Choroid plexus epithelial cell (primary cell): ENCODE data around the gene PPP1CC.

Experiments used
- DNase-seq: peaks from one replicate; pipeline ENCODE4 v3.0.0-alpha.2; 2010; ENCODE audit warnings: low read depth
- H3K4me3 ChIP-seq: 2 replicates; pipeline ENCODE4 v1.5.1; 2011; ENCODE audit warnings: low read depth, mild to moderate bottlenecking, control low read depth, low read length, moderate library complexity
- TF ChIP-seq, protein P1 (sequence below): conservative IDR thresholded peaks from 2 replicates; pipeline ENCODE4 v1.5.1; 2011; ENCODE audit warnings: low read depth, mild to moderate bottlenecking, control low read depth, inconsistent platforms, low read length, moderate library complexity

Gene PPP1CC

DNA sequence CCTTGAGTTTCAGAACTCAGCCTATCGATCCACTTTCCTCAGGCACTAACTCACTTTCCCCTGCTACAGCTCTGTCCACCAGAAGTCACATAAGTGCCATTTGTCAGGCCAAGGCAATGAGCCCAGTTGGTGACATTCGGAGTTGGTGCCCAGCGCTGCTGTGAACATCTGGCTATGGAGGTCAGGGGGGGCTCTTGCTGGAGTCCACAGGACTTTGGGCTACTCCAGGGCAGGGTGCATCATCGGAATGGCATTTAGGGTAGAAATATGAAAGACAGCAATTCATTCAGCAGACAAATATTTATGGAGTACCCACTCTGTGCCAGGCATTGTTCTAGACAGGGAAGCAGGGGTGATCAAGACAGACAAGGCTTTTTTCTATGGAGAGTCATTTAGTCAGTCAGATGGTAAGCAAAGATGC lies 1.5 kb upstream of the PPP1CC start:
- H3K4me3 ChIP-seq = no peak overlapping the region
- TF ChIP-seq, protein P1, sequence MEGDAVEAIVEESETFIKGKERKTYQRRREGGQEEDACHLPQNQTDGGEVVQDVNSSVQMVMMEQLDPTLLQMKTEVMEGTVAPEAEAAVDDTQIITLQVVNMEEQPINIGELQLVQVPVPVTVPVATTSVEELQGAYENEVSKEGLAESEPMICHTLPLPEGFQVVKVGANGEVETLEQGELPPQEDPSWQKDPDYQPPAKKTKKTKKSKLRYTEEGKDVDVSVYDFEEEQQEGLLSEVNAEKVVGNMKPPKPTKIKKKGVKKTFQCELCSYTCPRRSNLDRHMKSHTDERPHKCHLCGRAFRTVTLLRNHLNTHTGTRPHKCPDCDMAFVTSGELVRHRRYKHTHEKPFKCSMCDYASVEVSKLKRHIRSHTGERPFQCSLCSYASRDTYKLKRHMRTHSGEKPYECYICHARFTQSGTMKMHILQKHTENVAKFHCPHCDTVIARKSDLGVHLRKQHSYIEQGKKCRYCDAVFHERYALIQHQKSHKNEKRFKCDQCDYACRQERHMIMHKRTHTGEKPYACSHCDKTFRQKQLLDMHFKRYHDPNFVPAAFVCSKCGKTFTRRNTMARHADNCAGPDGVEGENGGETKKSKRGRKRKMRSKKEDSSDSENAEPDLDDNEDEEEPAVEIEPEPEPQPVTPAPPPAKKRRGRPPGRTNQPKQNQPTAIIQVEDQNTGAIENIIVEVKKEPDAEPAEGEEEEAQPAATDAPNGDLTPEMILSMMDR = no peak
- peak; percentile 32 for DNase-seq

DNA sequence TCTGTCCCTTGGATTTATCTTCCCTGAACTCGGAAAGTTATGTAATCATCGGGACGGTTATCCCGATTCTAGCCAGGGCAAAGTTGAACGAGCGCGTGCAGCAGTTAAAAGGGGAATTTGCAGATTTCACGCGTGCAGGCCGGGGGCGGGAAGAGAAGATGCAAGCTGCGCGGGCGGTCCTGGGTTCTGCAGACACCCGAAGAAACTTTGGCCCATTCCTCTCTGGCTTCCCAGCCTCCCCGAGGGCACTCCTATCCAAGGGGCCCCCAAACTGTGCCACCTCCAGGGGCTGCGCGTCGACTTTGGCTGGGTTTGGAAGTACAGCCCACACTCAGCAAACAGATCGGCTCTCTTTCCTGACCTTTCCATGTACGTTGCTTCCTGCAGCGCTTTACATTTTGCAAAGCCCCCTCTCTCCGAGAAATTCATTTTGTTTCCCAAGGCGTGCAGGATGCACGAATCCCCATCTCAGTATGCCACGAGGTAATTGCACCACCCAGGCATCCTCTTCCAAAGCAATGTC lies 941 bp upstream of the PPP1CC start:
- TF ChIP-seq, protein P1 = no peak
- DNase-seq = peak; percentile 34
- H3K4me3 ChIP-seq = peak overlapping the region; percentile 74

DNA sequence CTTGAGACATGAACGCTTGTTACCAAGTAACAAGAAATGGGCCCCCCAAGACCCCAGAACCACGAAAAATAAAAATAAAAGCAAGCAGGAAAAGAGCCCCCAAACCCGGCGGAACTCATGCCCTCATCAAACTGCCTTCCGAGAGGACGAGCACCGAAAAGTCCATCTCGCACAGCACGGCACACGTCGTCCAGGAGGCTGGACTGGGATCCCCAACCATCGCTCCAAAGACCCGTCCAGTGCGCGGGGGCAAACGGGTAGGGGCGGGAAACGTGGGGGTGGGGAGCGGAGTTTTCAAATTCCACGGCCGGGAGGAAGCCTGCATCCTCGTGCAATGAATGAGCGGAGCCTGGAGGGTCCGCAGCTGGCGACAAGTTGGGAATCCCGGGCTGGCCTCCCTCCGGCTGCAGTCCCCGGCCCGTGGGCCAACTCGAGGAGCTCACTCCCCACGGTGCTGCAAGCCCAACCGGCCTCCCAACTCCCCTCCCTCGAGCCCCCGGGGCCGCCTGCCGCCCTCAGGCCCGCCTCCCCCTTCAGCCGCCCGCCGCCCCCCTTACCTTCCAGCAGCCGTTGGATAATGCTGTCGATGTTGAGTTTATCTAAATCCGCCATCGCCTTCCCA lies 484 bp downstream of the PPP1CC start:
- TF ChIP-seq, protein P1 = no peak
- no peak for DNase-seq
- peak overlapping the region; percentile 88 for H3K4me3 ChIP-seq

DNA sequence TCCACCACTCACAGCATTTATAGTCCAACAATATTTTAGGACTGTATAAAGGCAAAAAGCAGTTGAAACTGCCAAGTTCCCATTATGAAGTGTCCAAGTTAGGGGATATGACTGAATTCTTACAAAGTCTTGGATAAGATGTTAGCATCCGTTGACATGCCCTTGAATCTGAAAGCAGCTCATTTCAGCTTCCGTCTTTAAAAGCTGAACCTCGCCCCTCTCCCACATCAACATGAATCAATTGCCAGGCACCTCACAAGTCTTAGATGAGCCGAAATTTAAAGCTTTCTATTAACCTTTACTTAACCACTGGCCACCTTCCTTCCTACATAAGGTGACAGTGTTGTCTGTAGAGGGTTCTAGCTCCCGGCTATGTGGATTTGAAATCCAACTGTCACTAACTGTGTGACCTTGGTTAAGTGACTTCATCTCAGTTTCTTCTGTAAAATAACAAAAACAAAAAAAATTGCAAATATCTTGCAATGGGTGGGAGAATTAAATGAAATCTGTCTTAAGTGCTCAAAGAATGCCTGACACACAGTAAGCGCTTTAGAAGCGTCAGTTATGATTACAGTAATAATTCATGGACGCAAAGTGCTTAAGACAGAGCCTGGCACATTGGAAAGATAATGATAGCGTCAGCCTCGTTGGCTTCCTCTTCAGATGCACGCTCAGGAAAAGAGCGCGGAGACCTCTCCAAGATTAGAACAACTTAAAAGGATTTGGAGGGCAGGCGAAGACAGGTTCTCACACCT lies 1.2 kb downstream of the PPP1CC start:
- DNase-seq = peak; percentile 55
- peak overlapping the region; percentile 88 for H3K4me3 ChIP-seq
- TF ChIP-seq, protein P1 = no peak

DNA sequence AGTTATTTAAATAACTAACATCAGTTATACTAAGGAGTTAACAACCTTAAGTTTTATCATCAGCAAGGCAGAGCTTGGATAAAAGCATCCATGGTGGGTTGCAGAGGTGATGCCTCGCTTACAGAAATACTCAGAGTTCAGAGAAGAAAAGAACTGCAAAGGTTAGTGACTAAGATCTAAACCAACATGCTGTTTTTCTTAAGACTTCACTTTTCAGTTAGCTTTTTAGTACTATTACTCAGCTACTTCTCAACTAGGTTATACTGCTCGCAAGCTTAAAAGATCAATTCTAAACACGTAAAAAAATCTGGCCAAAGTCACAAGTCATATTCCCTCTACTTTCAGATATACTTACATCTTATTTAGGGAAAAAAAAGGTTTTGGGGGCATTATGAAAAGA lies 2.8 kb downstream of the PPP1CC start:
- peak overlapping the region; percentile 3 for H3K4me3 ChIP-seq
- TF ChIP-seq, protein P1 = no peak
- no peak for DNase-seq

DNA sequence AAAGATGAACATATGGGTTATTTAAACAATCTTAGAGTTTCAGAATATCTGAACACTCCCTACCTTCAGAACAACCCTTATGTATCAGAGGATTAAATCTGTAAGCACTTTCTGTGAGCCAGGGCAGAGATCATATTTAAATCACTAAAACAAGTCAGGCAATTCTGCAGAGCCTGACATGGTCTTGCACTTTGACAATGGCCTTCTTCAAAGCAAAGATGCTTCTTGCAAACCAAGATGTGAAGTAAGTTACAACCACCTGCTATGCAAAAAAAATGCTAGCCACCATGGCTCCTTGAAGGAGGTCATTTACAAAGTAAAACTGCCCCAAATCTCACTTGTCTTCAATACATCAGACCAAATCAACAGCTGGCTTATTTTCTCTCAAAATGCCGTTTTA lies 3.2 kb downstream of the PPP1CC start:
- TF ChIP-seq, protein P1 = no peak
- no peak overlapping the region for H3K4me3 ChIP-seq
- DNase-seq = no peak
